NOMO-1 treated with dmso at 0.1 percent for 144 hours (cell line): ENCODE measurements around the gene HEATR5B.
"Not testable (repeated sequence)": the region's sequence is repeated elsewhere in the genome, so short reads cannot be mapped to it uniquely, and the experiment has no call there.

Experiments used
- DNase-seq: peaks from one replicate; lab custom pipeline; 2025; ENCODE audit not compliant: unreplicated experiment; lab: John Stamatoyannopoulos, UW

Gene HEATR5B

GRCh38 chr2:36988008-36988407 lies 96.2 kb downstream of the HEATR5B start:
- DNase-seq: no peak

DNA sequence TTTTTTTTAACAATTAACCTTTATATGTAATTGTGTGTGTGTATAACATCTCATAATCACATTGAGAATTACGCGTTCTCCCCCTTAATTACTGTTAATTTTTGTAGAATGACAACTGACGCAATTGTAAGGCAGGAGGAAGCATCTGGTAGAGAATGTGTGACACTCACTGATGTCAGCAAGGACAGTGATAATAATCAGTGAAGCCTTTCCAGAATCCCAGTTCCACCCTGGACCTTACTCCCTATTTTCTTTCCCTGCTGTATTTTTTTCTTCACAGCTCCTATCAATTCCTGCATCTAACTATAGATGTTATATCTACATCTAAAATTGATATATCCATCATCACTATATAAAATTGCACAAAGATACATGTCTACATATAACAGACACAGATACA lies 101.7 kb downstream of the HEATR5B start:
- DNase-seq: no peak

GRCh38 chr2:36981911-36982310 lies 102.3 kb downstream of the HEATR5B start:
- DNase-seq: no peak

DNA sequence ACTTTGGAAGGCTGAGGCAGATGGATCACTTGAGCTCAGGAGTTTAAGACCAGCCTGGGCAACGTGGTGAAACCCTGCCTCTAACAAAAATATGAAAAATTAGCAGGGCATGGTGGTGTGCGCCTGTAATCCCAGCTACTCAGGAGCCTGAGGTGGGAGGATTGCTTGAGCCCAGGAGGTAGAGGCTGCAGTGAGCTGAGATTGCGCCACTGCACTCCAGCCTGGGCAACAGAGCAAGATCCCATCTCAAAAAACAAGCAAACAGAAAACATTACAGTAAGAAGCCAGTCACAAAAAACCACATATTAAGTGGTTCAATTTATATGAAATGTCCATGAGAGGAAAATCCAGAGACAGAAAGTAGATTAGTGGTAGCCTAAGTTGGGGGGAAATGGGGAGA lies 105.2 kb downstream of the HEATR5B start:
- DNase-seq: not testable (repeated sequence)

DNA sequence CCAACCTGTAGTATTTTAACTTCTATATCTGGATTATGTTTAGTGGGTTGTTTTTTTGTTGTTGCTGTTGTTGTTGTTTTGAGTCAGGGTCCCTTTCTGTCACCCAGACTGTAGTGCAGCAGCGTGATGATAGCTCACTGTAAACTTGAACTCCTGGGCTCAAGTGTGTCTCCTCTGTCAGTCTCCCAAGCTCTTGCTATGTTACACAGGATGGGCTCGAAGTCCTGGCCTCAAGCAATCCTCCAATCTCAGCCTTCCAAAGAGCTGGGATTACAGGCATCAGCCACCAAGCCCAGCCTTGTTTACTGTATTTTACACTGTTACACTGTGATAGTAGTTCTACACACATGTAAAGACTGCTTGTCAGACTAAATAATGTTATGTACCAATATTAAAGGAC lies 108.1 kb downstream of the HEATR5B start:
- no peak for DNase-seq

- DNase-seq: no peak
Observed at GRCh38 chr2:36975306-36975705, 108.9 kb downstream of the HEATR5B start.

DNA sequence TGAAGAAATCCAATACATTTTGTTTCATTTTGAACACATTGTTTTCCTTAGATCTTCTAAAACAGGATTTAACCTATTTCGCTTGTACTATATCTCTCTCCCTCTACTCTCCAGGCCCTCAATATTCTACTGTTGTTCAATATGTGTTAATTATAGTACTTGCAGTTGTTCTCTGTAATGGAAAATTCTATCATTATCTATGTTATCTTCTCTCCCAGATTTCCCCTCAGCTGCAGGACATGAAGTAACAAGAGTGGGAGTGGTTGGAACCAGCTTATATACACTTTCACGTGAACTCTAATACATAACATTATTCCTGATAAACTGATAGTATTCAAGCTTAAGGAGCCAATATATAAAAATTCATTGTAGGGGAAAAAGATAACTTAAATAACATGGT lies 110.9 kb downstream of the HEATR5B start:
- no peak for DNase-seq

DNA sequence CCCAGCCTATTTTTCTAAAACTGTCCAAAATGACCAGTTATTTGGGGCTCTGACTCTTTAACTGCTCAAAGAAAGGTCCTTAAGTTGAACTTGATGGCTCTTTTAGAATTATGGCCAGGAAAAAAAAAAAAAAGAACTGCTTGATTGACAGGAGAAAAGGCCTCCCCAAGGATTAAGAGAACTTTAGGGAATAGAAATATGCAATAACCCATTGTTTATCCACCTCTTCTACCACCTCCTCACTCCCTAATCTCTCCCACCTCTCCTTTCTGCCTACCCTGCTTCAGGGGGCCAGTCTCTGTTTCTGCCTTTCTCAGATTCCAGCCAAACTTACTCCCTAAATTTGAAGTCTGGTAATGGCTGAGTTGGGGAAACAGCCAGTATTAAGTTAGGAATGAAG lies 112.2 kb downstream of the HEATR5B start:
- no peak for DNase-seq

GRCh38 chr2:36967236-36967876 lies 116.8 kb downstream of the HEATR5B start:
- no peak for DNase-seq

- DNase-seq: peak; percentile 96
Observed at GRCh38 chr2:36966370-36967235, 117.6 kb downstream of the HEATR5B start, which contains the start of gene STRN. Gene STRN (minus strand): TSS chr2:36966536. CDS start chr2:36966463, 73 bp downstream.

DNA sequence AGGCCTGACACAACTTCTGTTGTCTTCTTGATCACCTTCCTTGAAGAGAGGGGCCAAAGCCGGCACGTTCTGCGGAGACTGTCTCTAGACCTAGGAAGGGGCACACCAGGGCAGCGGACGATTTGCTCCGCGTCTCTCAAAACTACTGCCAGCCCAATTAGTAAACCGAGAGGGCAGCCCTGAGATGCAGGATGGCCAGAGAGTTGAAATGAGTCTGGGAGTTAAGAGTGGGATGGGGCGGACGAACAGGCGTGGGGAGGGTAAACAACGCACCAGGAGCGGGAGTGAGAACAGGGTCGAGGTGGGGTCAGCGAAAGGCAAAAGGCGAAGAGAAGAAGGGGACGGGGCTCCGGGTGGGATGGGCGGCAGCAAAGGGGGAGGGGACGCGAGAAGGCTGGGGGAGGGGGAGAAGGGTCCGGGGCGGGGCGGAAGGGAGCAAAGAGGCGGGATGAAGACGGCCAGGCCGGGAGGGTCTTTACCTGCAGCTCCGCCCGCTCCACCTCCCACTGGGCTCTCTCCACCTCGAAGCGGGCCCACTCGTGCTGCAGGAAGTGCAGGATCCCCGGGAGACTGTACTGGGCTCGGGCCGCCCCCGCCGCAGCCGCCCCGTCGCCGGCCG lies 118.3 kb downstream of the HEATR5B start:
- DNase-seq: peak; percentile 27

DNA sequence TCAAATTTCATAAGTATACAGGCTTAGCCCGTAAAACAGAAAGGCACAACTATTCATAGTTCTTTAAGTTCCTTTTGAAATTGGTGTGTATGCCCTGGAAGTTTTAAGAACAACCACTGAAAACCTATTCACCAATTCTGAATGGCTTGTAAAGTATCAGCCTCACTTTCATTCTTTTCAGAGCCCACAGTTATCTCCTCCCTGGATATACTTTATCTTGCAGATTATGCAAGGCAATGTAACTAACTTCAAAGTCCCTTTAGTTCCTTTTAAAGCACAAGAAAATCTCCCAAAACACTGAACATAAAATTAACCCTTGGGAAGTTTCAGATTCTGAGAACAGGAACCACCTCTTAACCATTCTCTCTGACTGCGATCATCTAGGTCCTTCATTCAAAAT lies 119.0 kb downstream of the HEATR5B start:
- DNase-seq: no peak

- no peak for DNase-seq
Observed at GRCh38 chr2:36964496-36965058, 119.6 kb downstream of the HEATR5B start.

- DNase-seq: no peak
Observed at GRCh38 chr2:36963734-36964133, 120.4 kb downstream of the HEATR5B start.

GRCh38 chr2:36963106-36963505 lies 121.1 kb downstream of the HEATR5B start:
- DNase-seq: no peak

GRCh38 chr2:36960773-36961172 lies 123.4 kb downstream of the HEATR5B start:
- no peak for DNase-seq

GRCh38 chr2:36960005-36960675 lies 124.0 kb downstream of the HEATR5B start:
- DNase-seq: no peak

DNA sequence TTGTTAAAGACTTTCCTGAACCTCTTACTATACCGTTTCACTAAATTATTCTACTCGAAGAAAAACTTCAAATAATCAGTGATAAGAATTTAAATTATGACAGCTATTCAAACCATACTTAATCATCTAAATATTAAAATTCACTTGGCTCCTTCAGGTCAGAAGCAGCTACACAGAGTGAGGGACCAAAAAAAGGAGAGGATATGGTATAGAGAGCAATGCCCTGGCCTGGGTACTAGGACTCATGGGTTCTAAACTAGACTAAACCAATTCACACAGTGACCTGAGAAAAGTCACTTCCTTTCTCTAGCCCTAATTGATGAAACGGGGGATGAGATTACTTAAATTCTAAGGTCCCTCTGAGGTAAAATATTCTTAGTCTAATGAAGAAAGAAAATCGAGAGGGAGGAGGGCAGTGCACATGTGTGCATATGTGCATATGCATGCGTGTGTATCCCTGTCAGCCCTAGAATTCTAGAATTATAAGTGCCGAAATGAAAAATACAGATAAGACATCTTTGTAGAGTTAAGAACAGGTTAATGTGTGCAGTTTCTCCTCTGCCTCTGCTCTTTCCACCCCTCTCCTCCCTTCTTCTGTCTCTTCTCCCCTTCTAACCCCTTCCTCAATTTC lies 129.1 kb downstream of the HEATR5B start:
- DNase-seq: no peak

GRCh38 chr2:36952748-36953197 lies 131.4 kb downstream of the HEATR5B start:
- no peak for DNase-seq

GRCh38 chr2:36951574-36951973 lies 132.6 kb downstream of the HEATR5B start:
- no peak for DNase-seq
